ENCODE data around the gene SGSM1.

- no peak for TF ChIP-seq CTCF (IDR thresholded peaks at IDR 0.05; ENCODE audit: low read depth, low read length)
- TF ChIP-seq POLR2A (IDR thresholded peaks at IDR 0.05; ENCODE audit: extremely low read depth, insufficient read length): no peak
- TF ChIP-seq MYC (IDR thresholded peaks at IDR 0.05; ENCODE audit: low read depth, low read length): no peak
Measured at GRCh38 chr22:24789516-24789915, 16.5 kb upstream of the SGSM1 start.

Measured in NB4 (cell line).